Activated CD4-positive, alpha-beta T cell treated with anti-CD3 and anti-CD28 coated beads, Interleukin-2, amount 50 U/mL, for 48 hours (primary cell): Measurements from ENCODE around the gene FAM210A.
"Not testable (repeated sequence)": the region's sequence is repeated elsewhere in the genome, so short reads cannot be mapped to it uniquely, and the experiment has no call there.

ENCODE experiments used
- DNase-seq, 2 experiments: peaks; one replicate each; pipeline ENCODE4 v3.0.0-alpha.2; 2020

The FAM210A gene

GRCh38 chr18:13726232-13726971, at the start of gene FAM210A, which contains the start of gene RNMT:
FAM210A (minus strand) TSS chr18:13726558; CDS start chr18:13682077, 44,481 bp downstream.
RNMT (plus strand) TSS chr18:13726673; CDS start chr18:13731518, 4,845 bp downstream.
- peak; percentile 93 to 95 for DNase-seq

- DNase-seq: no peak
These were observed 48.7 kb upstream of the FAM210A start for GRCh38 chr18:13775058-13775457.

DNA sequence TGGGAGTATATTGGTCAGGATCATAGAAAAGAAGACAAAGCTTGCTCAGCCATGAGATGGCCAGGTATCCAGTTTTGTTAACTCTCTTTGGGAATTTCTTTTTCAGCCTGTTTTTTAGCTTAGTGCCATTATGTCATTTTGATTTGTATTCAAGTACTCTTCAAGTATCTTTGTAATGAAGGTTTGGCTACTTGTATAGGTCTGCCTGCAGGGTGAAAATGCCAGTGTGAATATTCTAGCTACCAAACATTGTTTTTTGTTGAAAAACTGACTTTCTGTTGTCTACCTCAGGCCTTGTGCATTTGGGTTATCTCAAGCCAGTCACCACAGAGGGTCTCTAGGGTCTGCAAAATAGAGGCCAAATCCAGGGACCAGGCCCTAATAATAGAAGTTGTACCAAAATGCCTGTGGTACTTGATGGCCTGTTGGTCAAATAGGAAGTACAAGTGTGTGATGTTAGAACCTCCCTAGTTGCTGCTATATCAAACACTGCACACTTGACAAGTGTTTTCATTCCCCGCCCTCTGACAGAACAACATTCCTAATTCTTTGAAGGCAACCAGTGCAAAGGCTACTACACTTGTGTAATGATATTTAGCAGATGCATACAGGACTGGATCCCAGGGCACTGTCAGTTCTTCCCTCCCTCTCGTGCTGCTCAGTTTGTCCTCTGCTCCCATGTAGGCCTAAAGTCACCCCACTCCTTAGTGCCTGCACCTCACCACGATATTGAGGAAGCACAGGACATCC, 36.5 kb upstream of the FAM210A start:
- DNase-seq: no peak

DNA sequence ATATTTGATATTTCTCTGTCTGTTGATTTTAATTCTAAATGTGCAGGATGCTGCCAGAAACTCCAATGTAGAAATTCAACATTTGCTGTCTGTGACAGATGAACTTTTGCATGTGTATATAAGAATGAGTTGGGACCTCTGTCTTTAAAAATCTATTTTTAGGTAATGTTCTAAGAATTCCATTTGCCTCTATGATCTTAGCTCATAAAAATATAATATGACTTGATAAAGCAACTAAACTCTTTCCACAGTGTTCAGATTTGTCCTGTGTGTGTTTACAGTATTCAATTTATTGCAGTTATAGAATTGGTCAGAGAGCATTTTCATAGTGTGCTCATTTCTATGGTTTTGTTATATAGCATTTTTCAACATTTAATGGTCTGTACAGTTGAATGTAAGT, 33.7 kb upstream of the FAM210A start:
- no peak for DNase-seq

DNA sequence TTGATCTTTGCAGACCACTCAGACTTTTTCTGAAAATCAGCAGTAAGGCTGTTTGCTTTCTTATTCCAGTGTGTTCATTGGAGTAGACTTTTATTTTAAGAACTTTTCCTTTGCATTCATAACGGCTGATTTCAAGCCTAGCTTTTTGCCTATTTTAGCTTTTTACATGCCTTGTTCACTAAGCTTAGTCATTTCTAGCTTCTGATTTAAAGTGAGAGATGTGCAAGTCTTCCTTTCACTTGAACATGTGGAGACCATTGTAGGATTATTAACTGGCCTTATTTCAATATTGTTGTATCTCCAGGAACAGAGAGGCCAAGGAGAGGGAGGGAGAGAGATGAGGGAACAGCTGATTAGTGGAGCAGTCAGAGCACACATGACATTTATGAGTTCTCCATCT, 32.3 kb upstream of the FAM210A start:
- no peak for DNase-seq

- DNase-seq: no peak
These were observed 30.3 kb upstream of the FAM210A start for GRCh38 chr18:13756671-13757070.

DNA sequence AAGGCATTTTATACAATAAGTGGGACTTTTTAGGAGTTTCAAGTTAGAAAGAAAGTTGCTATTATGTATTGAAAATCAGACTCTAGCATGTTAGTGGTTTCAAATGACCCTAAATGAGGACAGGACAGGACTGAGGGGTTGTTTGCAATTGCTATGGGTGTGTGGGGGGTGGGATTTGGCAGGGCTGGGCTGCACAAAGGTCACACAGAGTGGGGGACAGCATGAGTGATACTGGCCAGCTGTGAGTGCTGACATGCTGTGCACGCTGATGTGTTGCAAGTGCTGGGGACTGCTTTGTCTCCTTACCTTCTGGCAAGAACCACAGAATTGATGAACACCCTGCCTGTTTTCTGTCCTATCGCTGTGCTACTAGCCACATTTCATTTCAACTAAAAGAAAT, 29.9 kb upstream of the FAM210A start:
- DNase-seq: no peak

DNA sequence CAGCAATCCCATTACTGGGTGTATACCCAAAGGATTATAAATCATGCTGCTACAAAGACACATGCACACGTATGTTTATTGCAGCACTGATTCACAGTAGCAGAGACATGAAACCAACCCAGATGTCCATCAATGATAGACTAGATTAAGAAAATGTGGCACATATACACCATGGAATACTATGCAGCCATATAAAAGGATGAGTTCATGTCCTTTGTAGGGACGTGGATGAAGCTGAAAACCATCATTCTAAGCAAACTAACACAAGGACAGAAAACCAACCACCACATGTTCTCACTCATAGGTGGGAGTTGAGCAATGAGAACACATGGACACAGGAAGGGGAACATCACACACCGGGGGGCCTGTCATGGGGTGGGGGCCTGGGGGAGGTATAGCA, 25.2 kb upstream of the FAM210A start:
- not testable (repeated sequence) for DNase-seq

DNA sequence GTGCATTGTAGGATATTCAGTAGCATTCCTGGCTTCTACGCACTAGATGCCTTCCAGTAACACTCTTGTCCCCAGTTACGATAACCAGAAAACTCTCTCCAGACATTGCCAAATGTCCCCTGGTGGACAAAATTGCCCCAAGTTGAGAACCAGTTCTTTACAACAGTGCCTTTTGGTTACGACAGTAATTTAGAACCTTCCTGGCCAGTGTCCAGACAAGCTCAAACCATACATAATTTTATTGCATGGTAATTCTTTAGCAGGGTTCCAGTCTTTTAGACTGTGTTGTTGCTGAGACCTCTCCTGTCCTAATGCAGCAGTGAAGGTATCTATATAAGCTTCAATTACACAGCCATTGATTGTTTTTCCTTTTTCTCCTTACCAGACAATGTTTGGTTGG, 20.3 kb upstream of the FAM210A start:
- DNase-seq: no peak

DNA sequence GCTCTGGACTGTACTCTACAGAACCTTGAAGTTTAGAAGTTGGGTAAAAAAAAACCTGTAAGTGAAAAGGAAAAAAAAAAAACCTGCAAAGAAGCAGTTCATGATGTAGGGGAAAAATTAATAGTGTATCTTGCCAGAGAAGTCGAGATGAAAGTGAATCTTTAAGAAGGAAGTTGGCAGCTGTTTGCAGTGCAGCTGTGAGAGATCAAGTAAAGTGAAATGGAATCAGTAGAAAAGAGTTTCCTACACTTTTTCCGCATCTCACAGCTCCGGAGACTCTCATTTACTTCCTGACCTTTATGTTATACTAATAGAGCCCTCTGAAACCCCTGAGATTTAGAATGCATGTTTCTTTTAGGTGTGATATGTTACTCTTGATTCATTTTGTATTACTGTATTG, 19.3 kb upstream of the FAM210A start:
- DNase-seq: no peak

GRCh38 chr18:13735681-13736080, 9.3 kb upstream of the FAM210A start:
- no peak for DNase-seq

- no peak for DNase-seq
These were observed 4.1 kb upstream of the FAM210A start for GRCh38 chr18:13730481-13730880.

DNA sequence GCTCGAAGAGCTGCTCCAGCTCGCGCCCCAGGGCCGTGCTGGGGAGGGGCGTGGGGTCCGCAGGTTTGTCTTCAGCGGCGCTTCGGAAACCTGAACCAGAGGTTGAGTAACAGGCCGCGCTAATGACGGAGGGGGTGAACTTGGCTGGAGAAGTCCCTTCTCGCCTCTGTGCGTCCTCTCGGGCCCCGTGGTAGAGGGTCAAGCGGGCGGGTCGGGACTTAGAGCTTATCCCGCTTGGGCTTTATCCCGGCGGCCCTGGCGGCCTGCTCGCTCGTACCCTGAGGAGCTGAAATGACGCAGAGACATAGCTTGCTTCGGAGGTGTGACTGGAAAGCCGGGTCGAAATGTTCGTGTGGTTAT, 594 bp upstream of the FAM210A start:
- DNase-seq: peak in 1 of 2 experiments; percentile 28

GRCh38 chr18:13725566-13726231, 659 bp downstream of the FAM210A start:
- DNase-seq: no peak

DNA sequence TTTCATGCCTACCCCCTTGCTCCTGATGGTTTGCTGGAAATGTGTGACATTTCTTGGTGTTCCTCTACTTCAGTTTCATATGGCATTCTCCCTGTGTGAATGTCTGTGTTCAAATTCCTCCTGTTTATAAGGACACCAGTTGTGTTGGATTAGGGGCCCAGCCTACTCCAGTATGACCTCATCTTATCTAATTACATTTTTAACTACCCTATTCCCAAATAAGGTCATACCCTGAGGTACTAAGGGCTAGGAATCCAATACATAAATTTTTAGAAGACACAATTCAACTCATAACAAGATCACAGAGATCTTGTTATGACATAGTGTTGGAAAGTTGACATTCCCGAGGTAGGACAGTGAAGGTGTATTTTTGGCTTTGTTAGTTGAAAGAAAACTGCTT, 5.5 kb downstream of the FAM210A start:
- DNase-seq: no peak

DNA sequence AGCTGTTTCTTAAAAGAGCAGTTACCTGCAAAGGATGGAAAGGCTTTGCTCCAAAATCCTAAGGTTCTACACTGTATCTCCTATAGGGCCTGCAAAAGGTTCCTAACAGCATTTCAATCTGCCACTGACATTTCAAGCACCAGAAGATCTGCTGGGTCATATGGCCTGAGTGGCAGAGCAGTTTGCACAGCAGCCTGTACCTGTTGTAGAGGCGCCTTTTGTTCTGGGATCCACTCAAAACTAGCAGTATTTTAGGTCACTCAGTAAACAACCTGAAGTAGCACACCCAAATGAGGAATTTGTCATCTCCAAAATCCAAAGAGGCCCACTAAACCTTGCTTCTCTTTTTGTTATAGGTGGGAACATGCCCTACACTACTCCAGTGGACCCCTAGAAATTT, 6.2 kb downstream of the FAM210A start:
- no peak for DNase-seq

- DNase-seq: no peak
These were observed 9.4 kb downstream of the FAM210A start for GRCh38 chr18:13716916-13717315.

- DNase-seq: no peak
These were observed 11.0 kb downstream of the FAM210A start for GRCh38 chr18:13715330-13715729.

- no peak for DNase-seq
These were observed 12.8 kb downstream of the FAM210A start for GRCh38 chr18:13713455-13714055.

- DNase-seq: no peak
These were observed 13.8 kb downstream of the FAM210A start for GRCh38 chr18:13712400-13713131.

- DNase-seq: no peak
These were observed 15.9 kb downstream of the FAM210A start for GRCh38 chr18:13710414-13710831.

- no peak for DNase-seq
These were observed 22.5 kb downstream of the FAM210A start for GRCh38 chr18:13703899-13704298.

GRCh38 chr18:13700153-13700552, 26.2 kb downstream of the FAM210A start:
- DNase-seq: no peak
